Sigmoid colon (tissue), 7 donors: ENCODE measurements around the gene PUSL1. TPM values are rescaled to one million over a fixed set of nuclear protein-coding genes. Genes with fewer than 3 reads are reported as not detected.
A peak's percentile ranks its signal among the peaks of the same experiment; 100 is the strongest.

Source experiments
- DNase-seq: peaks from one replicate; pipeline ENCODE4 v3.0.0-alpha.2; 2019
- H3K27ac ChIP-seq, 4 donors: fragments of 200-600 bp; sonication (generic); one replicate each; pipeline ENCODE4 v1.5.1; 2016 to 2019; ENCODE audit warnings: mild to moderate bottlenecking in 1 of 4
- H3K27me3 ChIP-seq, 3 donors: fragments of 200-600 bp; sonication (generic); one replicate each; pipeline ENCODE4 v1.5.1; 2019; ENCODE audit warnings: mild to moderate bottlenecking in 1 of 3
- H3K36me3 ChIP-seq, 4 donors: fragments of 200-600 bp; sonication (generic); one replicate each; pipeline ENCODE4 v1.5.1; 2016 to 2019
- H3K4me1 ChIP-seq, 4 donors: fragments of 200-600 bp; sonication (generic); one replicate each; pipeline ENCODE4 v1.5.1; 2017 to 2019
- H3K4me3 ChIP-seq, 4 donors: fragments of 200-600 bp; sonication (generic); one replicate each; pipeline ENCODE4 v1.5.1; 2017 to 2019; ENCODE audit warnings: mild to moderate bottlenecking in 2 of 4, moderate library complexity in 1 of 4
- H3K9me3 ChIP-seq, 4 donors: fragments of 200-600 bp in 3 of 4; sonication (generic) in 3 of 4; one replicate each; pipeline versions ENCODE4 v1.5.1 to v1.6.1; 2013 to 2019
- CTCF ChIP-seq, 4 experiments: fragments of 450-650 bp in 3 of 4; fragments of 200-600 bp in 1 of 4; IDR thresholded peaks; one replicate each; pipeline ENCODE4 v1.5.1; 2016 to 2019; ENCODE audit warnings: antibody characterized with exemption in 4 of 4, mild to moderate bottlenecking in 3 of 4, moderate library complexity in 2 of 4
- EP300 ChIP-seq, 4 donors: sonication (generic); formaldehyde crosslinking; IDR thresholded peaks; one replicate each; pipeline ENCODE4 v1.6.1; 2017; ENCODE audit warnings: antibody characterized with exemption in 4 of 4
- POLR2A ChIP-seq, 2 donors: fragments of 450-650 bp; IDR thresholded peaks; one replicate each; pipeline ENCODE4 v1.6.1; 2016; ENCODE audit warnings: antibody characterized with exemption in 2 of 2, mild to moderate bottlenecking in 2 of 2, moderate library complexity in 2 of 2
- POLR2AphosphoS5 ChIP-seq, 4 donors: sonication (generic); formaldehyde crosslinking; IDR thresholded peaks; one replicate each; pipeline ENCODE4 v1.6.1; 2017; ENCODE audit warnings: antibody characterized with exemption in 4 of 4
- WGBS, 2 donors: extraction: QIAGEN DNeasy Blood & Tissue Kit; methylation state at CpG; one replicate each; pipeline ENCODE4 v1.1.7; 2013; 5-methylcytosine and 5-hydroxymethylcytosine counted together
- intact Hi-C: fragments of 100-400 bp; cut with DNase I; formaldehyde crosslinking; loops from one replicate; pipeline ENCODE4 v1.15.1; 2023
- polyA plus RNA-seq, 3 donors: library from polyadenylated mRNA; stranded (reverse); fragments of 200-250 nt; gene quantifications; one replicate each; pipeline ENCODE4 v1.2.3, GENCODE V29; 2013
- total RNA-seq, 4 donors: library from RNA; depleted of rRNA; stranded (reverse); fragments of >200 nt; gene quantifications; one replicate each; pipeline ENCODE4 v1.1.0, GENCODE V29; 2016
- donor health status: healthy with polysubstance abuse.
- donor health status: Bipolar disorder and iron deficiency.
- donor health status: healthy.

Gene PUSL1
- total and polyA plus RNA-seq, 7 donors = 12.6 to 24.0 (median 18.9) TPM

GRCh38 chr1:1287288-1288110, 20.9 kb upstream of the PUSL1 start:
- TF ChIP-seq EP300 (IDR thresholded peaks at IDR 0.05) (no peak), CTCF (IDR thresholded peaks at IDR 0.05) (no peak), POLR2A (IDR thresholded peaks at IDR 0.05) (no peak), POLR2AphosphoS5 (IDR thresholded peaks at IDR 0.05) (no peak)
- Histone ChIP-seq H3K9me3 (no peaks in the 10 kb centered on the region), H3K36me3 (no peaks in the 10 kb centered on the region), H3K27ac (no peak overlapping the region), H3K27me3 (peaks cover 15 to 34% (median 32%) of the 10 kb centered on the region in 3 donors), H3K4me3 (no peak overlapping the region), H3K4me1 (peaks cover 0 to 9% (median 4%) of the 10 kb centered on the region in 4 donors)
- no peak for DNase-seq
- intact Hi-C loops = no loop called here
- WGBS, 2 donors = 55 to 82% methylated on average over 46 of the region's 46 CpGs

DNA sequence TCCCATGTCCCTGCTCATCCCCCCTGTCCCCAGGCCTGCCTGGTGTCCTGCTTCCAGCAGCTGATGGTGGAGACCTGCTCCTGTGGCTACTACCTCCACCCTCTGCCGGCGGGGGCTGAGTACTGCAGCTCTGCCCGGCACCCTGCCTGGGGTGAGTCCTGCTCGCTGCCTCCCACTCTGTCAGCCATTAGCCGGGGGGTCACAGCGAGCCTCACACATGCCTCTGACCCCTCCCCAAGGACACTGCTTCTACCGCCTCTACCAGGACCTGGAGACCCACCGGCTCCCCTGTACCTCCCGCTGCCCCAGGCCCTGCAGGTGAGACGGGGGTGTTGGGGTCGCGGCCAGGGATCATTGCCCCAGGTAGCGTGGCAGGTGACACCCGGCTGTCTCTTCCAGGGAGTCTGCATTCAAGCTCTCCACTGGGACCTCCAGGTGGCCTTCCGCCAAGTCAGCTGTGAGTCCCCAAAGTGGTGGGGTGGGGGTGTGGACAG, 18.1 kb upstream of the PUSL1 start:
- H3K9me3 ChIP-seq = no peaks in the 10 kb centered on the region
- peaks cover 0 to 9% (median 4%) of the 10 kb centered on the region in 4 donors for H3K4me1 ChIP-seq
- no peak for DNase-seq
- no peak for TF ChIP-seq EP300 (IDR thresholded peaks at IDR 0.05)
- peak; percentile 33 to 67 (median 54) for TF ChIP-seq CTCF (IDR thresholded peaks at IDR 0.05)
- H3K4me3 ChIP-seq = no peak overlapping the region
- peaks cover 11 to 27% (median 22%) of the 10 kb centered on the region in 3 donors for H3K27me3 ChIP-seq
- 38 to 52% methylated on average over 15 of the region's 15 CpGs for WGBS, 2 donors
- no peak overlapping the region for H3K27ac ChIP-seq
- peaks cover 0 to 18% (median 1%) of the 10 kb centered on the region in 4 donors for H3K36me3 ChIP-seq
- intact Hi-C loops = loop anchor here (1.0 kb wide), 1 partner anchor 168 kb away; no protein-coding TSS in a partner anchor

- DNase-seq = no peak
These were observed 17.3 kb upstream of the PUSL1 start for GRCh38 chr1:1291023-1291528.

More at GRCh38 chr1:1291023-1291528, 17.3 kb upstream of the PUSL1 start:
- Histone ChIP-seq H3K36me3 (peaks cover 0 to 26% (median 5%) of the 10 kb centered on the region in 4 donors), H3K4me1 (peaks cover 0 to 9% (median 4%) of the 10 kb centered on the region in 4 donors), H3K27me3 (peaks cover 4 to 19% (median 14%) of the 10 kb centered on the region in 3 donors), H3K9me3 (no peaks in the 10 kb centered on the region), H3K27ac (no peak overlapping the region), H3K4me3 (no peak overlapping the region)
- WGBS, 2 donors = 16 to 56% methylated on average over 28 of the region's 28 CpGs
- intact Hi-C loops = no loop called here
- TF ChIP-seq POLR2A (IDR thresholded peaks at IDR 0.05) = no peak
- TF ChIP-seq EP300 (IDR thresholded peaks at IDR 0.05) = no peak
- no peak for TF ChIP-seq POLR2AphosphoS5 (IDR thresholded peaks at IDR 0.05)
- TF ChIP-seq CTCF (IDR thresholded peaks at IDR 0.05) = no peak
